ENCODE data around the gene CNTFR. TPM values are rescaled to one million over a fixed set of nuclear protein-coding genes. Genes with fewer than 3 reads are reported as not detected.
"Not testable (repeated sequence)": the region's sequence is repeated elsewhere in the genome, so short reads cannot be mapped to it uniquely, and the experiment has no call there.

CNTFR gene
- not detected in 2 replicates for total RNA-seq
- total RNA-seq (2013), result 0.58 TPM
- polyA plus RNA-seq, result not detected in 2 replicates
- polyA minus RNA-seq, result not detected in 2 replicates

- TF ChIP-seq CTCF (IDR thresholded peaks at IDR 0.05), result no peak
- peak; percentile 9 for TF ChIP-seq EZH2 (IDR thresholded peaks at IDR 0.05; ENCODE audit: borderline replicate concordance, insufficient read depth, low read depth, low read length, poor library complexity, severe bottlenecking)
- Mint-ChIP-seq H3K9me3 (ENCODE audit: insufficient read depth) (no peaks in the 10 kb centered on the region), H3K27ac (peak within 1 kb of the TSS; percentile 34), H3K4me1 (peaks cover 40% of the 10 kb centered on the region), H3K4me3 (peak within 1 kb of the TSS; percentile 81), H3K27me3 (peaks cover 80% of the 10 kb centered on the region)
- peaks cover 46 to 49% of the 10 kb centered on the region in 2 donors for H3K4me1 ChIP-seq (ENCODE audit: control insufficient read depth in 2 of 2, insufficient read depth in 2 of 2, low read length in 2 of 2)
- H3K27me3 ChIP-seq (replicated peaks in 1 of 4; ENCODE audit: control extremely low read depth in 1 of 4, control insufficient read depth in 3 of 4, insufficient read depth in 4 of 4, low read length in 3 of 4), result peaks cover 0 to 92% (median 66%) of the 10 kb centered on the region in 4 experiments
- H3K79me2 ChIP-seq (ENCODE audit: control insufficient read depth, insufficient read depth, low read length), result no peaks in the 10 kb centered on the region
- H3K36me3 ChIP-seq (replicated peaks in 1 of 2; ENCODE audit: control extremely low read depth in 1 of 2, control insufficient read depth in 1 of 2, extremely low read depth in 1 of 2, insufficient read depth in 2 of 2, low read length in 1 of 2), result no peaks in the 10 kb centered on the region
- ChIA-PET POLR2A (no interaction called here), CTCF (no interaction called here)
- H3K9ac ChIP-seq (ENCODE audit: low read length), result peak within 1 kb of the TSS; percentile 79
- ATAC-seq (ENCODE audit: low read depth) (no peak), DNase-seq (peak; percentile 50)
- 1% methylated on average over 103 of the region's 104 CpGs for WGBS (ENCODE audit: insufficient coverage)
- no peak within 1 kb of the TSS for H3K27ac ChIP-seq (ENCODE audit: low read length in 2 of 2)
- H4K20me1 ChIP-seq (ENCODE audit: control insufficient read depth, insufficient read depth, low read length, poor library complexity, severe bottlenecking), result no peaks in the 10 kb centered on the region
- intact Hi-C loops (cut with micrococcal nuclease), result loop anchor here (5.0 to 10.0 kb wide), 2 partner anchors 258 to 965 kb away; no protein-coding TSS in a partner anchor
- H2AFZ ChIP-seq (ENCODE audit: insufficient read depth, low read depth, low read length, poor library complexity, severe bottlenecking), result peak within 1 kb of the TSS; percentile 77
- peaks cover 0 to 32% (median 0%) of the 10 kb centered on the region in 3 donors for H3K9me3 ChIP-seq (ENCODE audit: control extremely low read depth in 1 of 3, control insufficient read depth in 2 of 3, insufficient read depth in 1 of 3, low read length in 2 of 3)
- H3K4me3 ChIP-seq (ENCODE audit: control extremely low read depth in 1 of 5, extremely low read depth in 1 of 5, insufficient read depth in 1 of 5, low read depth in 2 of 5, low read length in 4 of 5), result peak within 1 kb of the TSS in 4 of 5 experiments; percentile 38 to 73 (median 54)
- peak within 1 kb of the TSS; percentile 99 for H3K4me2 ChIP-seq (replicated peaks; ENCODE audit: low read depth, low read length, poor library complexity, severe bottlenecking)
Observed at GRCh38 chr9:34589636-34590380, at the start of gene CNTFR. TSS of gene CNTFR (minus strand) at chr9:34589724. CDS start at chr9:34568981, 20,743 bp downstream.

- H3K4me3 ChIP-seq (ENCODE audit: control extremely low read depth in 1 of 5, extremely low read depth in 1 of 5, insufficient read depth in 1 of 5, low read depth in 2 of 5, low read length in 4 of 5); H3K4me3 Mint-ChIP-seq; DNase-seq; H3K27me3 Mint-ChIP-seq; H4K20me1 ChIP-seq (ENCODE audit: control insufficient read depth, insufficient read depth, low read length, poor library complexity, severe bottlenecking); POLR2A ChIA-PET; intact Hi-C loops (cut with micrococcal nuclease); H3K9me3 ChIP-seq (ENCODE audit: control extremely low read depth in 1 of 3, control insufficient read depth in 2 of 3, insufficient read depth in 1 of 3, low read length in 2 of 3); H3K9me3 Mint-ChIP-seq (ENCODE audit: insufficient read depth); ATAC-seq (ENCODE audit: low read depth); H3K27ac ChIP-seq (ENCODE audit: low read length in 2 of 2); H2AFZ ChIP-seq (ENCODE audit: insufficient read depth, low read depth, low read length, poor library complexity, severe bottlenecking); H3K27ac Mint-ChIP-seq; H3K36me3 ChIP-seq (replicated peaks in 1 of 2; ENCODE audit: control extremely low read depth in 1 of 2, control insufficient read depth in 1 of 2, extremely low read depth in 1 of 2, insufficient read depth in 2 of 2, low read length in 1 of 2); H3K4me2 ChIP-seq (replicated peaks; ENCODE audit: low read depth, low read length, poor library complexity, severe bottlenecking); H3K9ac ChIP-seq (ENCODE audit: low read length); H3K27me3 ChIP-seq (replicated peaks in 1 of 4; ENCODE audit: control extremely low read depth in 1 of 4, control insufficient read depth in 3 of 4, insufficient read depth in 4 of 4, low read length in 3 of 4): not testable (repeated sequence)
- H3K4me1 Mint-ChIP-seq, result peaks cover 25% of the 10 kb centered on the region
- CTCF ChIA-PET, result interaction anchor here (0.6 to 8.4 kb wide), 4 partner anchors 19 to 500 kb away, joined by 3 to 75 read pairs (median 6); partner anchors contain the start of genes CCL27 and DCTN3
- WGBS (ENCODE audit: insufficient coverage), result 100% methylated on average over 3 of the region's 8 CpGs
- Histone ChIP-seq H3K4me1 (ENCODE audit: control insufficient read depth in 2 of 2, insufficient read depth in 2 of 2, low read length in 2 of 2) (peaks cover 16 to 30% of the 10 kb centered on the region in 2 donors), H3K79me2 (ENCODE audit: control insufficient read depth, insufficient read depth, low read length) (peaks cover 22% of the 10 kb centered on the region)
Observed at GRCh38 chr9:34639322-34639721, 49.8 kb upstream of the CNTFR start.

All from B cell (primary cell).